ENCODE data around the gene GNAZ. TPM values are rescaled to one million over a fixed set of nuclear protein-coding genes. Genes with fewer than 3 reads are reported as not detected.
A peak's percentile ranks its signal among the peaks of the same experiment; 100 is the strongest.

Gene GNAZ
- total and polyA plus RNA-seq, 12 donors, result 1.3 to 4.2 (median 2.3) TPM

GRCh38 chr22:23097412-23098229, 27.3 kb downstream of the GNAZ start:
- Histone ChIP-seq H3K27ac (peak overlapping the region in 5 of 10 donors; percentile 20 to 77 (median 60)), H3K36me3 (no peaks in the 10 kb centered on the region), H3K9me3 (no peaks in the 10 kb centered on the region), H3K4me3 (no peak overlapping the region), H3K27me3 (no peaks in the 10 kb centered on the region), H3K4me1 (peaks cover 9 to 41% (median 25%) of the 10 kb centered on the region in 9 donors)
- no peak for TF ChIP-seq CTCF (IDR thresholded peaks at IDR 0.05)
- intact Hi-C loops (cut with DNase I), result no loop called here
- no peak for ATAC-seq
- no peak for DNase-seq
- WGBS, 2 donors, result 95 to 96% methylated on average over 16 of the region's 16 CpGs

GRCh38 chr22:23098230-23098705, 27.9 kb downstream of the GNAZ start:
- H3K9me3 ChIP-seq, result no peaks in the 10 kb centered on the region

GRCh38 chr22:23098718-23099530, 28.6 kb downstream of the GNAZ start:
- DNase-seq (peak; percentile 24 to 59), ATAC-seq (peak; percentile 72 to 98 (median 86))
- WGBS, 2 donors, result 40 to 44% methylated on average over 28 of the region's 28 CpGs
- no peaks in the 10 kb centered on the region for H3K36me3 ChIP-seq
- TF ChIP-seq CTCF (IDR thresholded peaks at IDR 0.05), result no peak
- no peaks in the 10 kb centered on the region for H3K27me3 ChIP-seq
- peak overlapping the region in 8 of 10 donors; percentile 20 to 77 (median 56) for H3K27ac ChIP-seq
- intact Hi-C loops (cut with DNase I), result no loop called here
- no peaks in the 10 kb centered on the region for H3K9me3 ChIP-seq
- peaks cover 9 to 42% (median 25%) of the 10 kb centered on the region in 9 donors for H3K4me1 ChIP-seq
- H3K4me3 ChIP-seq, result no peak overlapping the region

More at GRCh38 chr22:23098230-23098705, 27.9 kb downstream of the GNAZ start:
- Histone ChIP-seq H3K4me1 (peaks cover 9 to 42% (median 25%) of the 10 kb centered on the region in 9 donors), H3K27me3 (no peaks in the 10 kb centered on the region), H3K4me3 (no peak overlapping the region), H3K27ac (peak overlapping the region in 7 of 10 donors; percentile 20 to 77 (median 60)), H3K36me3 (no peaks in the 10 kb centered on the region)
- 78 to 85% methylated on average over 5 of the region's 5 CpGs for WGBS, 2 donors
- no peak for DNase-seq
- peak in 3 of 8 donors; percentile 6 to 18 (median 9) for ATAC-seq
- TF ChIP-seq CTCF (IDR thresholded peaks at IDR 0.05), result no peak
- intact Hi-C loops (cut with DNase I), result no loop called here

GRCh38 chr22:23099531-23099804, 29.1 kb downstream of the GNAZ start:
- DNase-seq (no peak), ATAC-seq (no peak)
- no peak overlapping the region for H3K4me3 ChIP-seq
- H3K9me3 ChIP-seq, result no peaks in the 10 kb centered on the region
- WGBS, 2 donors, result 88 to 89% methylated on average over 6 of the region's 6 CpGs
- peak overlapping the region in 7 of 10 donors; percentile 20 to 77 (median 60) for H3K27ac ChIP-seq
- intact Hi-C loops (cut with DNase I), result no loop called here
- H3K36me3 ChIP-seq, result no peaks in the 10 kb centered on the region
- TF ChIP-seq CTCF (IDR thresholded peaks at IDR 0.05), result no peak
- no peaks in the 10 kb centered on the region for H3K27me3 ChIP-seq
- H3K4me1 ChIP-seq, result peaks cover 9 to 42% (median 25%) of the 10 kb centered on the region in 9 donors
